NCI-H345 treated with DMSO at 0.1 percent for 48 hours (cell line): ENCODE measurements around the gene STAT5A.
"Not testable (repeated sequence)": the region's sequence is repeated elsewhere in the genome, so short reads cannot be mapped to it uniquely, and the experiment has no call there.

ENCODE experiments used
- DNase-seq: peaks from one replicate; lab custom pipeline; 2025; ENCODE audit not compliant: unreplicated experiment; lab: John Stamatoyannopoulos, UW

The STAT5A gene

DNA sequence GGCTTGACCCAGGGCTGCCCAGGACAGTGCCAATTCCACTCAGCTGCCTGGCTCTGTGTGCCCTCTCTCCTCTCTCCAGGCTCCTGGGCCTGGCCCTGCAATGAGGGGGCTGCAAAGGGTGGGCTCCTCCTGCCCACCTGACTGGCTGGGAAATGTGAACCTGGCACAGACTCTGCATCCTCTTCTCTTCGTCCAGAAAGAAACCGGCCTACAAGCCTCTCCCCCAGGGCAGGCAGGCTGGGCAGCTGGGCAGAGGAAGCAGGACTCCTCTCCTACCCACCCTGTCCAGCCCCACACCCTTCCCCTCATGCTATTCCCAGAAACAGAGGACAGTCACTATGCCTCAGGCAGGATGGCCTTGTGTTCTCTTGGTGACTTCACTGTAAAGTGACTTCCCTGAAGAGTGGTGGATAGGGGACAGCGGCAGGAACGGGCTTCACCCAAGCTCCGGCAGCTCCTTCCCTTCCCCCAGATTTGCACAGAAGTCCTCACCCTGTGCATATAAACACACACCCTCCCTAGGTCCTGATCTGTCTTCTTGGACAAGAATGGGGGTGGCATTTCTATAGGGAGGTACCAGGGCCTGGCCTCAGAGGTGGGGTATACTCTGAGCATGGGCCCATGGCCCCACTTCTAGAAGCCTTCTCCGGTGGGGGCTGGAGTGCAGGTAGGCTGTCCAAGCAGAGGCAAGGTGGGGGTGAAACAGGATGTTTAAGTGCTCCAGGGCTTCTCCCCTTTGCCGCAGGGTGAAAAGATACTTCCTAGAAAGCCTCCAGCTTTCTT lies 4.9 kb upstream of the STAT5A start:
- no peak for DNase-seq

DNA sequence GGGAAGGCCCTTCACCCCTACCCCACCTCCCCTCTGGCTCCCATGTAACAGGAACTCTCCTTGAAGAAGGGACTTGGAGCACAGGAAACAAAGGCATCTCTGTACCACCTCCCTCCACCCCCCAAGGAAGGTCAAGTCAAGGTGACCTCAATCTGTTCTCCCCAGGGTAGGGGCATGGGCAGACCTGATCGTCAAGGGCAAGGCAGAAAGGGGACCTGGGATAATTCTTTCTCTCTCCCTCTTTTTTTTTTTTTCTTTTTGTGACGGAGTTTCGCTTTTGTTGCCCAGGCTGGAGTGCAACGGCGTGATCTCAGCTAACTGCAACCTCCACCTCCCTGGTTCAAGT lies 4.3 kb upstream of the STAT5A start:
- no peak for DNase-seq

GRCh38 chr17:42284566-42284965 lies 3.7 kb upstream of the STAT5A start:
- DNase-seq, result no peak

GRCh38 chr17:42285346-42286050 lies 2.8 kb upstream of the STAT5A start:
- DNase-seq, result no peak

DNA sequence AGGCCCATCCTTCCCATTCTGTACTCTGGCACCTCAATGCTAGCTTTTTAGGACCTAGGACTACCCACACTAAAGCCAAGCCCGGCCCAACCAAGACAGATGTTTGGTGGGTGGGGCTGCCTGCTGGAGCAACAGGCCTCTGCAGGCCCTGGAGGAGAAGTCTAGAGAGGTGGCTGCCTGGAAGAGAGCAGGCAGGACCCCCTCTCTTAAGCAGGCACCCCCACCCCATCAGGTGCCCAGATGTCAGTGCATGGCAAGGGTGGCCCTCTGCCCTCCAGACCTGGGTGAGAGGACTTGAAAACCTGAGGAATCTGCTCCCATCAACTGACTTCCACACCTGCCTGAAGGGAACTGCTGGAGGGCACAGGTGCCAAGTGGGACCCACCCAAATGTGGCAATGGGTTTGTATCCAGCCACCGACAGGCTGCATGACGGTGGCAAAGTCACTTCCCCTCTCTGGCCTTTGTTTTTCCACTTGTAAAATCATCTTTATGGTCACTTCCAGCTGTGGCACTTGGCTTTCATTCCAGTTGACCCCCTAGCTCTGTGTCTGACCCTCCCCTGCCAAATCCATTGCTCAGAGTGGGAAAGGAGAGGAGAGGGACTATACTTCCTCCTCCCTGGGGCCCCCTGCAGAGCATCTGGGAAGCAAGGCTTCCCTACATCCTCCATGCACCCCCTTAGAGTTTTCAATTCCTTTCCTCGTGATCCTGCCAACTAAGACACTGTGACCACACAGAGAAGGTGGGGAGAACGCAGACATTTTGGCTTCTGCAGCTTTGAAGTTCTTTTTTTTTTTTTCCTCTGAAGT lies 1.7 kb upstream of the STAT5A start:
- no peak for DNase-seq

- DNase-seq, result no peak
Measured at GRCh38 chr17:42287305-42287976, 857 bp upstream of the STAT5A start.

GRCh38 chr17:42288803-42289610 lies 709 bp downstream of the STAT5A start:
- DNase-seq, result no peak

DNA sequence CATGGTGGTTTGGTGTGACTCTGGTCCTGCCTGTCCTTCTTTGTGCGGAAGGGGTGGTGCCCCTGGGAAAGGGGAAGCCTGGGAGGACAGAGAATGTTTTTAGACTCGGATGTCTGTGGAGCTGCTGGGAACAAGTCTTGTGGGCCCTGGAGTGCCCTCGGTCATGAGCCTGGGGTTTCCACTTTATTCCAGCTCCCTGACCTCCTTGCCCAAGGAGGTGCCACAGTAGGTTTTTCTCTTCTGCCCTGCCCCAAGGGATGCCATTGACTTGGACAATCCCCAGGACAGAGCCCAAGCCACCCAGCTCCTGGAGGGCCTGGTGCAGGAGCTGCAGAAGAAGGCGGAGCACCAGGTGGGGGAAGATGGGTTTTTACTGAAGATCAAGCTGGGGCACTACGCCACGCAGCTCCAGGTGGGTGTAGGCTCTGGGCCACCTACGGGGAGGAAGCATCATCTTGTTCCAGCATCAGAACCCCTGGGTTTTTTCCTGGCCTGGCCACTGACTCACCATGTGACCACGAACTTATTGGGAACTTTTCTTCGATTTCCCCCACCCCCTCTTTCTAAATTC lies 1.4 kb downstream of the STAT5A start:
- no peak for DNase-seq

GRCh38 chr17:42290577-42290976 lies 2.3 kb downstream of the STAT5A start:
- DNase-seq, result no peak

- DNase-seq, result no peak
Measured at GRCh38 chr17:42291129-42291528, 2.8 kb downstream of the STAT5A start.

- no peak for DNase-seq
Measured at GRCh38 chr17:42294469-42295398, 6.4 kb downstream of the STAT5A start.

GRCh38 chr17:42296012-42296411 lies 7.7 kb downstream of the STAT5A start:
- no peak for DNase-seq

GRCh38 chr17:42297775-42298174 lies 9.5 kb downstream of the STAT5A start:
- not testable (repeated sequence) for DNase-seq

- not testable (repeated sequence) for DNase-seq
Measured at GRCh38 chr17:42299361-42299760, 11.1 kb downstream of the STAT5A start.

DNA sequence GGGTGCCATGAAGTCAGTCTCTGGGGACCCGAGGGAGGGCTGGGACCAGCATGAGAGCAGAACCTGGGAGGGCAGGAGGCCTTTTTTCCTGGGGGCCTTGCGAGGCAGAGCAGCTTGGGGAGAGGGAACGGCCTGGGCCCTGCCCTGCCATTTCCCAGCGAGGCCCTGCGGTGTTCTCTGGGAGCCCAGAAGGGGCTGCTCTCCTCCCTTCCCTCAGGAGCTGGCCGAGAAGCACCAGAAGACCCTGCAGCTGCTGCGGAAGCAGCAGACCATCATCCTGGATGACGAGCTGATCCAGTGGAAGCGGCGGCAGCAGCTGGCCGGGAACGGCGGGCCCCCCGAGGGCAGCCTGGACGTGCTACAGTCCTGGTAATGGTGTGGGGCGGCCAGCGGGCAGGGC lies 11.6 kb downstream of the STAT5A start:
- DNase-seq, result not testable (repeated sequence)

GRCh38 chr17:42301022-42301421 lies 12.7 kb downstream of the STAT5A start:
- no peak for DNase-seq

DNA sequence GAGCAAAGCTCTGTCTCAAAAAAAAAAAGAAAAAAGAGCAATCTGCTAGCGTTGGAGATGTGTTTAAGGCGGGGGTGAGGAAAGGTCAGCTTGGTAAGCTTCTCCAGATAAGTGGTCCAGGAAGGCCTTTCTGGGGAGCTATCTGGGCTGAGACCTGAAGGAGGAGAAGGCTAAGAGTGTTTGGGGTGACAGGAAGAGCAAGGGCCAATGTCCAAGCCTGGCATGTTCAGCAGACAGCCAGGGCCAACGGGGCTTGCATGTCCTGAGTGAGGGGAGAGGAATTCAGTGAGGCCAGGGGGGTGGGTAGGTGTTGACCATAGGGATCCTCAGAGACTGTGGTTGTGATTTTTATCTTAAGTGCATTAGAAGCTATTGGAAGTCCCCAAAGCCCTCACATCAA lies 15.4 kb downstream of the STAT5A start:
- DNase-seq, result no peak

DNA sequence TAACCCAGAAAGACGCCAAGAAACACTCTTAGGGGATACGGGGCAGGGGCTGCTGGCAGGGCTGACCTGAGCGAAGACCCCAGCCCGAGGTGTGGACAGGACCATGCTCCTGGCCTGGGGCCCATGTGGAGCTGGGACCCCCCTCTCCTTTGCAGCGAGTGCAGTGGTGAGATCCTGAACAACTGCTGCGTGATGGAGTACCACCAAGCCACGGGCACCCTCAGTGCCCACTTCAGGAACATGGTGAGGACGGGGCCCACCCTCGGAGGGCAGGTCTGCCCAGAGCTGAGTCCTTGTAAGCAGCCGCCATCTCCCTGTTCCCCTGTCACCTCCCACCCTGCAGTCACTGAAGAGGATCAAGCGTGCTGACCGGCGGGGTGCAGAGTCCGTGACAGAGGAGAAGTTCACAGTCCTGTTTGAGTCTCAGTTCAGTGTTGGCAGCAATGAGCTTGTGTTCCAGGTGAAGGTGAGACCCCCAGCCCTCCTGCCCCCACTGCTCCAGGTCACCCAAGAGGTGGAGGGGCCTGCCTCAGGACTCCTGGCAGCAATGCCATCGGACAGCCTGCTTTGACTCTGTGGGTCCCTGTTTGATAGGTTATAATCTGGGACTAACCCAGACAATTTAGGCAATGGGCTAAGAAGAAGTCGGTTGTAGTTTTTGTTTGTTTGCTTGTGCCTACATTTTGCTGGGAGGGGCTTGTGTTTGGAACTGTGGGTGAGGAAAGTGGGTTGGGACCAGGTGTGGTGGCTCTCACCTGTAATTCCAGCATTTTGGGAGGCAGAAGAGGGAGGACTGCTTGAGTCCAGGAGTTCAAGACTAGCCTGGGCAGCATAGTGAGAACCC lies 16.1 kb downstream of the STAT5A start:
- DNase-seq, result no peak
